Measurements from ENCODE around the gene RAP1GAP.

The RAP1GAP gene

DNA sequence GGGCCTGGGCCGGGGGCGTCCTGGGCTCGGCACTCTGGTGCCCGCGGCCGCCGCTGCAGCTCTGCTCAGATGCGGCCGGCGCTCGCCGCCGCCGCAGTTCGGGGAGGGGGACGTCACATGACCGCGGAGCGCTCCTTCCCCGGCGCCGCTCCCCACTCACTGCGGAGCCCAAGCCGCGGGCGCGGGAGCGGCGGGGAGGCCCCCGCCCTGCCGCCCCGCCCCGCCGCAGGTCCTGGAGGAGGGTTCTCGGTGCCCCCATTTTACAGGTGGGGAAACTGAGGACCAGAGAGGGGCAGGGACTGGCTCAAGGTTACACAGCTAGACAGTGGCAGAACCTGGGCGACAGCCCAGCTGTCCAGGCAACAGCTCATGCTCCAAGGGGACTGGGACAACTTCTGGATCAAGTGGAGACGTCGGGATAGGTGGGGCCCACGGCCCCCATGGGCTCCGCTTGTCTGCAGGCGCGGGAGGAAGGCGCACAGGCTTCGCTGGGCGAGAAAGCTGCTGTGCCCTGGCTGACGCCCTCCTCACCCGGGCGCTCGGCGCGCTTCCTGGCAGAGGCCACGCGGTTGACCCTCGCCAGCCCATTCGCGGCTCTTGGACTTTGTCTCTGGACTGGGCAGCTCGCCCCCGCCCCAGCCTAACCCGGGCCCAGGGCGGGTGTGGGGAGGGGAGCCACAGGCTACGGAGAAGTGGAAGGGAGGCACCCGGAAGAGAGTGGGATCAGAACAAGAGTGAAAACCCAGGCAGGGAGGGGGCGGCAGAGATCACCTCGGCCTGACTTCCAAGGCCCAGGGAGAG lies at the start of gene RAP1GAP:
Gene RAP1GAP, minus strand, starts transcription at position 100 of the 801 bp plus-strand sequence. CDS start 49,325 bp downstream, outside the sequence.
- DNase-seq, result no peak

DNA sequence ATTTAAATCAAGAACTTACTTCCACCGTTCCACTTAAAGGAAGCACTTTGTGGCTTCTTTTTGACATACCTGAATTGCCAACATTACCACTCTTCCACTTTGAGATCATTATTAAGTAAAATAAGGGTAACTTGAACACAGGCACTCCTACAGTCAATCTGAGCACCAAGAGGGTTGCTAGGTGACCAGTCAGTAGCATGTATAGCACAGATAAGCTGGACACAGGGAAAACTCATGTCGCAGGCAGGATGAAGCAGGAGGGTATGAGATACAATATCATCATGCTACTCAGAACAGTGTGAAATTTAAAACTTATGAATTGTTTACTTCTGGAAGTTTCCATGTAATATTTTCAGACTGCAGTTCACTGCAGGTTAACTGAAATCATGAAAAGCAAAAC lies 47.0 kb upstream of the RAP1GAP start:
- no peak for DNase-seq

DNA sequence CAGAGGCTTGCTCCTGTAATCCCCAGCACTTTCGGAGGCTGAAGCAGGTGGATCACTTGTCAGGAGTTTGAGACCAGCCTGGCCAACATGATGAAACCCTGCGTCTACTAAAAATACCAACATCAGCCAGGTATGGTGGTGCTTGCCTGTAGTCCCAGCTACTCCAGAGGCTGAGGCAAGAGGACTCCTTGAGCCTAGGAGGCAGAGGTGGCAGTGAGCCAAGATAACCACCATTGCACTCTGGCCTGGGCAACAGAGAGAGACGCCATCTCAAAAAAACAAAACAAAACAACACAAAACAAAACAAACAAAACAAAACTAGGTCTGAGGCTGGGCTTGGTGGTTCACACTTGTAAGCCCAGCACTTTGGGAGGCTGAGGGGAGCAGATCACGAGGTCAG lies 38.7 kb upstream of the RAP1GAP start:
- DNase-seq, result no peak

DNA sequence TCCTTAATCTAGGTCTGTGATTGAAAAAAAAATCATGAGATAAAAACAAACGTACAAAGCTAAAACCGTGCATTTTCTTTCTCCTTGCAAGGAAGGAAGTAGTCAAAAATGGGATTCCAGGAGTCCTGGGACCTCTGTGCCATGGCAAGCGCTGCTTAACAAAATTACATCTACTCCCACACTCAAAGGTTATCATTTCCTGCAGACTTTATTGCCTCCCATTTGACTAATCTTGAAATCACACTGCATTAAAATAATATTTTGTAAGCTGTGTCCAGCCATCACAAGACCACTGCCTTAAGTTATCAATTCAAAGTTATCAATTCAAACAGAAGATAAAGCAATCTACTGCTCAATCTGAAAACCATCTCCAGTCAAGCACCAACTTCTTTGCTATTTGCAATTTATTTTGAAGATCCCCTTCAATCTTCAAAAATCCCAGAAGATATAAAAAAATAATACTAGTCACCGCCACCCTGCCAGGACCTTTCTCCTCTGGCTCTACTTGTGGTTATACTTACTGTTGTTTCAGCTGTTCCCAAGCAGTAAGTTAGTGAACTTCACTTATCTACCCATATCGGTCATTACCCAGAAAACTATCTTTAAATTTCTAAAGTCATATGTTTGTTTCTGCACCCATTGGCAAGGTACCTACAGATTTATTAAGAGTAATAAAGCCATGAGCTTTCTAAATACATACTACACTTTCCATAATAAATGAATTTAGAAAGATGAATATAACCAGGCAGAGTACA lies 38.1 kb upstream of the RAP1GAP start:
- DNase-seq, result no peak

DNA sequence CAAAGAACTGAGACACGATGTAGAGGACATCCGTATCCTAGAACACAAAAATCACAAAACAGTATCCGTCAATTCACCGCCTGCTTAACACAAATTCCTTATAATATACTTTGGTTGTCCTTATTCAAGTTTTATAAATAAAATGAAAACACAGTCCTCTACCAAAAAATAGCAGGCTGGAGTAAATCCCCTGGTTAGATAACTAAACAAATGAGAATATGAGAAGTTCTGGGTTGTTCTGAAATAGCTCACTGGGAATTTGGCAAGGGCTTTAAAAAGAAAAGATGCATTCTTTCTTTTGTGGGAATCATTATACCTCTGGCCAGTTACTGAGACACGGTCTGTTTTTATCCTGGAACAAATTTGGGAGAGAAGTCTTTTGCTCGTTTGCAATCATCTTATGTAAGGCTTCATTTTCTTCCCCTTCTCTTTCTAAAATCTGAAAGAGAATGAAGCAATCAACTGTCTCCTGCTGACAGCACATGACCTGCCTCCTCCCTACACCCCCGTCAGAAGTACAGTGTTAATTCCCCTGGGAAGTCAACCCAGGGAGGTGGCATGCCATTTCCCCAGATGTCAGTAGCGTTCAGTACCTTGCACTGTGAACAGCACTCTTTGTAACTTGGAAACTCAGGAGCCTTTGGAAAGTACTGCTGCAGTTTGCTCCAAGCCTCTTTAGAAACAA lies 37.1 kb upstream of the RAP1GAP start:
- peak; percentile 11 for DNase-seq

DNA sequence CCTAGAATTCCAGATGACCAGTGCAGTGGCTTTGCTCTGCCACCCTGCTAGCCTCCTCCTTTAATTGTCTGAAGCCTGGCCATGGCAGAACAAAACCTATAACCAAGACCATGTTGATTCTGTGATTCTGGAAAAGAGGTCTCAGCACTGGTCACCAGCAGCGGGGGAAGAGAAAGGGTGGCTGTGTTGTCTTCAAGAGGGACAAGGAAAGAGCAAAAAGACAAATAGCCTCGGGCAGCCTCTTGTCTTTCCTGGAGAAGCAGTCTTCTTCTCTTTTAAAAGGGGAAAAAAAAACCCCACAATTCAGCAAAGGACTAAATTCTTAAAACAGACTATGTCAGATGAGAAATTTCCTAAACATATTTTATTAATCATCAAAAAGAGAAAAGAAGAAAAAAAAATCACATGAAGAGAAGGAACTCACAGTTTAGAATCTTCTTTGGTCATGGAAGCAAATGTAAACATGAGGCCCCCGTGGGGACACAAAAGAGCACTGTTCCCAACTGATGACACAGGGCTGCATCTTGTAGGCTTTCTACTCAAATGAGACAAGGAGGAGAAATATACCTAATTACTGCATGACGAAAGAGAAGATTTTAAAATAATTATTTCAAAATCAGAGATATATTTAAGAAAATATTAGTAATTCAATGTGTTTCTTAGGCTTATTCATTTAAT lies 36.3 kb upstream of the RAP1GAP start:
- DNase-seq, result no peak

DNA sequence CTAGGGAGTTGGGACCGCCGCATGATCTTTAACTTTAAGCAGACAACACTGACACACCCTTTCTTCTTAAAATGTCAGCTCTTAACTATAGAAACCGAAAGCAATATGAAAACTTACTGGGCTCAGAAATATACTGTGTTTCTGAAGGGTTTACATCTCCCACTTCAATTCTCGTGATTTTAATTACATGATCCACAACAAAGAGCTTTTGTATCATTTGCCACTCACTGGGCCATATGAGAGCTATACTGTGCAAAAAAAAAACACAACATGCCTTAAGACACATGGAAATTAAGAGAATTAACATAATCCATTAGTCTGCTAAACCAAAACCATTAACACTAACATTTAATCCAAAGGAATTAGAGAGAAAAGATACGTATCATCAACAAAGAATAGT lies 35.0 kb upstream of the RAP1GAP start:
- DNase-seq, result no peak

DNA sequence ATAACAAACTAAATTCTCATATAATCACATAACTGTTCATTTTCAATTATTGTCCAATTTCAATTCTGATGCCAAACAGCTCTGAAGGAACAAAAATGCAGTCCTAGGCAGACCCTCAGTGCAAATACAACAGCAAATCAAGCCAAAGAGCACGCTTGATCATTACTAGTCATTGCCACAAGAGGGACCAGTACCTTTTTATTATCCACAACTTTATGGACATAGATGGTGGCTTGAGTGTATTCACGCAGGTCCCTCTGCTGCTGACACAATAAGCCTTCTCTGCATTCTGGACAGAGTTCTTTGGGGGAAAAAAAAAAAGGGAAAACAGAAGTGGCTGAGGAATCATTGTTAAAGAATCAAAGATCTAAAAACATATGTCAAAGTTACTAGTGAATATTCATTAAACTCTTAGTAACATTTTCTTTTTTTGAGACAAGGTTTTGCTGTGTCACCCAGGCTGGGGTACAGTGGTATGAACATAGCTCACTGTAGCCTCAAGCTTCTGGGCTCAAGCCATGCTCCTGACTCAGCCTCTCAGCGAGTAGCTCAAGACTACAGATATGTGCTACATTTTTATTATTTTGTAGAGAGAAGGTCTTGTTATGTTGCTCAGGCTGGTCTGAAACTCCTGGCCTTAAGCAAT lies 34.3 kb upstream of the RAP1GAP start:
- peak; percentile 72 for DNase-seq

DNA sequence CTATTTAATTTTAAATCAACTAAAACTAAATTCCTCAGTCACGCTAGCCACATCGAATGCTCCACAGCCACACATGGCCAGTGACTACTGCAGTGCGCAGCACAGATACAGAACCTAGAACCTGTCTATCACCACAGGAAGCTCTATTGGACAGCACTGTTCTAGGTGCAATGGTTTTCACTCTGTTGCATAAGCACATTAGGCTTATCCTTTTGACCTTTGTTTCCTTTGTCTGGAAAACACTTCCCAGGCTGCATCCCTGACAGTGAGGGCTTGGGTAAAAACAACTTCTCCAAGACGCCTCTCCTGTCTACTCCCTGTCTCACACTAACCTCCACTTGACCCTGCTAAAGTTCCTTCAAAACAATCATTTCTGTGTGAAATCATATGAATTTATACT lies 33.6 kb upstream of the RAP1GAP start:
- DNase-seq, result no peak

DNA sequence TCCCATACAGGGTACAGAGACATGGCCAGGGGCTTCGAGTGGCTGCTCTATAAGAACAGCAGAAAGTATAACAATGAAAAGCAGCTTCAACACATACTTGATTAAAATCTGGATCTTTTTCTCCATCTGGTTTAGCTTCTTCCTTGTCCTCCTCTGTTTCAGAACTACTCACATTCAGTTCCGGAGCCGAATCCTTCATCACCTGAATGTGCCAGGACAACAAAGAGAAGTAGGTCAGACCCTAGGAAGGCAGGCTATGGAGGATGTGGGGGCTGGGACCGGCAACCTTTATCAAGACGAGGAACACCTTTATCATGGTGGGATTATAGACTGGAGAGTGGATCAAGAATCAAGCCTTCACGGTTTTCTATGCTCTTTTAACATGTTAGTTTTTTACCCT lies 32.2 kb upstream of the RAP1GAP start:
- DNase-seq, result no peak

DNA sequence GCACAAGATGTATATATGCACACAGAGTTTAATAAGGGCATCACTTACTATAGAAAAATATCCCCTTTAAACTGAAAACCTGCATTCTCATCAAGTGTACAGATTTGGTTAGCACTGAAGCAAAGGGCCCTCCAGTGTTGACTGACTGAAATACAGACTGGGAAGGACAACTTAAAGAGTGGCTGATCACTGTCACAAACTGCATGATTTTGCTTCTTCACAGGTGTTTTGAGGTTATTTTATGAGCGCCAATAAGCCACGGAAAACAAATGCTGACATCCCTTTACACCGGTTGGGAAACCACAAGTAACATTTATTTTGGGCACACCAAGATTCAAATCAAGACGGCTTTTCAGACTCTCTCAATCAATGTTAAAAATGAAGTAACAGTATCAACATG lies 30.9 kb upstream of the RAP1GAP start:
- no peak for DNase-seq

DNA sequence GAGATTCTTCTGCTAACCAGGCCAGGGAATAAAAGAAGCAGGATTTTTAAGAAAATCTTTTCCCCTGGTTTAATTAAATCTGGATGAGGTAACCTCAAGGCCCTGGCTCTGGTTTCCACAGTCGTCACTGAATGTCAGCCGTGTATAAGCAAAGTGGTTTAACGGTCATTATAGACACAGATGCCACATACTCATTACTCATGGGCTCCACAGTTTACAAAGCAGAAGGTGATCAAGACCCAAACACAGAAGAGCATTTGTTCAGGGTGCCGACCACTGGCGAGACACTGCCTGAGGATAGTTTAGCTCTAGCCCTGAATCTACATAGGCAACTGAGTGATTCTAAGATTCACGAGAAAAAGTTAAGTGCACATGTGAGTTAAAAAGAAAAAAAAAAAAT lies 27.8 kb upstream of the RAP1GAP start:
- no peak for DNase-seq

DNA sequence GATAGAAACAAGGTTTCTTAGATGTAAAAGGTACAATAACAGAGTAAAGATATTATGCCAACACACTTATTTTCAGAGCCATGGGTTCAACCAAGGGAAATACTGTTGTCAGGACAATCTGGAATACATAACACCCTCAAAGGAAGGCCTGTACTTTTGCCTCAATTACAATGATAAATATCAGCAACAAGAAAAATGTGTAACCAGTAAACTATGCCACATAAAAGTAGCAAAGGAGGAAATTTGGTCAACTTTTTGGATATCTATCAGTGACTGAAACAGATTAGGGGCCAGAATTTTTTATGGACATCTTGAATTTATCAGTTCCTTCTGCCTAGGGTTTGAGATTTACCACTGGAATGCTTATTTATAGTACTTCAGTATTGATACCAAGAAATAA lies 24.6 kb upstream of the RAP1GAP start:
- no peak for DNase-seq

DNA sequence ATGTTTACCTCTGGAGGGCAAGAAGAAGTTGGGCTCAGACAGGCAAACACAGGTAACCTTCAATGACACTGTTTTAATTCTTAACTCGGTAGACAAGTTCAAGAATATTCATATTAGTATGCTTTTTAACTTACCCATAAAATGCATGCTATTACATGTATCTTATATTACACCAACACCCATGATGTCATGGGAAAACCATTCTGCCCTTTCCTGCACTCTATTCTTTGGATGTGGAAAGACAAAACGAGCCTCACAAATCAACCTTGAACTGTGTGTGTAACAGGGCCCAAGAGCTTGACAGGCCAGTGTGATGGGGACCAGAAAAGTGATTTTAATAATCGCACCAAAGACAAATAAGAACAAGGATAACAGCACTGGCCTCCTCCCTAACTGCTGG lies 22.6 kb upstream of the RAP1GAP start:
- DNase-seq, result no peak

DNA sequence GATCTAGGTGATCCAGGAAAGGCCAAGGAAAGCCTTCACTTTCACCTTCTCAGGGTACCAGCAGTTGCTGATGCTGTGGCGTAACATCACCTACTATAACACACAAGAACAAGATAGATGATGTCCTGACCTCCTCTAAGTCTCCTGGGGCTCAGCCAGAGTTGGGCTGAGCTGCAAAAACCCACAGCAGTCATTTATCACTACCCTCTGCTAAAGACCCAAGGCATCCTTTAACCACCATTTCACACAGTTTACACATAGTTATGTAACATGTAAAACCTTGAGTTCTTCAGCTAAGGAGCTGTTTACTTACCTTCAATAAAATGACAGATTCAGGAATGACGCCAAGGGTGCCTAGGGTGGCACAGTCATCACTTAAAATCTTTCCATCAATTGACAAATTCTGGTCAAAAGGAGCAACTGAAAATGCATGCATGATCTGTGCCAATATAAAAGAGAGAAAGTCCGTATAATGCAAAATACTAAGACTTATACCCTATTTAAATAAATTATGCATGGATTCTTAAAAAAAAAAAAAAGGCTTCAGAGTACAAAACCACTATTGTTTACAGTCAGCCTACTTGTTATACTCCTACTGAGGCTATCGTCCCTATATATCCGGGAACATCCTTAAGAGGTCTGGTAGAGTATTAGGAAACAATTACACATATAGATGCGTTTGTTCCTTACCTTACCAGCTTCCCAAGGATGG lies 20.7 kb upstream of the RAP1GAP start:
- no peak for DNase-seq

DNA sequence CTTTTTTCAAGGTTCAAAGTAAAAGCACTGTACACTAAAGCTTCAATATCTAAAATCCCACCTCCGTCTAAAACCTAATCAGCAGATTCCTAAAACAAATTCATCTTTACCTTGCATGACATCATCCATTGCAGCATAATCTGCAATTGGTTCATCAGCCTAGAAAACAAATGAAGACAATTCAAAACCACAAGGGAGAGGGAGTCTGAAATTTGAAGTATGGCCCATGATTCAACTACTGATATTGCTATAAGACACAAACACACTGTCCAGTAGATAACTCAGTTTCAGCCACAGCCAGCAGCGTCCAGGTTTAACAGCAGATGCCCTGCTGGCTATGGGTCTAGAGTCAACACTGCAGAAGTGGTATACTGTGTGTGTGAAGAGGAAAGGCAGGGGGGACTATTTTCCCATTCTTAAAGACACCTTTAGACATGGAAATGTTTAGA lies 17.9 kb upstream of the RAP1GAP start:
- no peak for DNase-seq

DNA sequence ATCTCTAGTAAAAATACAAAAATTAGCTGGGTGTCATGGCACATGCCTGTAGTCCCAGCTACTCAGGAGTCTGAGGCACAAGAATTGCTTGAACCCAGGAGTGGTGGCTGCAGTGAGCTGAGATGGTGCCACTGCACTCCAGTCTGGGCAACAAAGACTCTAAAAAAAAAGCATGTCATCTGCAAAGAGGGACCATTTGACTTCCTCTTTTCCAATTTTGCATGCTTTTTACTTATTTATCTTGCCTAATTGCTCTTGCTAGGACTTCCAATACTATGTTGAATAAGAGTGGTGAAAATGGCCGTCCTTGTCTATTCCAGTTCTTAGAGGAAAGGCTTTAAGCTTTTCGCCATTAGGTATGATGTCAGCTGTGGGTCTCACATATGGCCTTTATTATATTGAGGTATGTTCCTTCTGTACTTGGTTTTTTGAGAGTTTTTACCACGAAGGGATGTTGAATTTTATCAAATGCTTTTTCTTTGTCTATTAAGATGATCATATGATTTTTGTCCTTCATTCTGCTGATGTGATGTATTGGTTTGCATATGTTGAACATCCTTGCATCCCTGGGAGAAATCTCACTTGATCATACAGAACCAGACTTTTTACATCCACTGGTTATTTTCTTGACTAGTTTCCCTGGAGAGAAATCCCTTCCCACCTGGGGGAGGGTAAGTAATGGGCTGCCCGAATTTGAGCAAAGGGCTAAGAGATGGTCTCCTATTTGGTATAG lies 17.0 kb upstream of the RAP1GAP start:
- no peak for DNase-seq

DNA sequence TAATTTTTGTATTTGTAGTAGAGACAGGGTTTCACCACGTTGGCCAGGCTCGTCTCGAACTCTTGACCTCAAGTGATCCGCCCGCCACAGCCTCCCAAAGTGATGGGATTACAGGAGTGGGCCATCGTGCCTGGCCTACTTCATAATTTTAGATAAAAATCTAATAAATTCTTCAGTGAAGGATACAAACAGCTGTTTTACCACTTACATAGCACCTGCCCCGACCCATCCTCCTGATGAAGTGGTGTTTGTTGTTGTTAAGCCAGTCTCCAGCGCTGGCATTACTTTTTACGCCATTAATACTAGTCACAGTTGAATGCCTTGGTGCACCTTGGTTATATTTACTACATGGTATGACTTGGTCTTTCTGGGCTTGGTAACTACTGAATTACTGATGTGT lies 12.3 kb upstream of the RAP1GAP start:
- no peak for DNase-seq

DNA sequence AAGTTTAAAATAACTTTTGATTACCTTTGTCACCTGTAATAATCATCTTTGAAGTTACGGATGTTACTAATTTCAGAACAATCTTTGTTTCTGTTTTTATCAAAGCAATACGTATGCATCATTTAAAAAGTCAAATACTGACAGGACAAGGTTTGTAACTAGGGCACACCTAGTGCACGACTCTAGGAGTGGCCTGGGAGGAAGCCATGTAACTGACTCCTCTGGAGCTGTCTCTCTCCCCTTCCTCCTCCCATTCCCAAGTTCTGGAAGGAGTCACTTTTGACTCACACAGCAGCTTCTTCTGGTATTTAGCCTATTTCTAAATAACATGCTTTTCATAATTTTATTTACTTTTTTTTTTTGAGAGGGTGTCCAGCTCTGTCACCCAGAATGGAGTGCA lies 11.8 kb upstream of the RAP1GAP start:
- DNase-seq, result peak; percentile 55

DNA sequence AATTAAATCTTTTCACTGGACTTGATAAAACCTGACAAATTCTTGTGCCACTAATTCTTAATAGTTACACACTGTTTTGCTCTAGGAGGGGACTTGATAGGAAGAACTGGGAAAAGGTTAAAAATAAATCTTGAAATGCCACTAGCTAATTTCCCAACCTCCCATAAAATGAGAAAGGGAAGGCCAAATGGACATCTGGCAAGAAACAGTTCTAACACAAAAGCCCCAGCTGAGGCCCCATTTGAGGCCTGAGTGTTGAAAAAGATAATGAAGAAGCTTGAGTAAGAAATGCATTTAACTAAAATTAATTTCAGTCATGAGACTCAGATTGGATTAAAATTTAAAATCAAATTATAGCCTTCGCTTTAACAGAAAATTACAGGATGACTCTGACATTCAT lies 11.2 kb upstream of the RAP1GAP start:
- DNase-seq, result no peak

DNA sequence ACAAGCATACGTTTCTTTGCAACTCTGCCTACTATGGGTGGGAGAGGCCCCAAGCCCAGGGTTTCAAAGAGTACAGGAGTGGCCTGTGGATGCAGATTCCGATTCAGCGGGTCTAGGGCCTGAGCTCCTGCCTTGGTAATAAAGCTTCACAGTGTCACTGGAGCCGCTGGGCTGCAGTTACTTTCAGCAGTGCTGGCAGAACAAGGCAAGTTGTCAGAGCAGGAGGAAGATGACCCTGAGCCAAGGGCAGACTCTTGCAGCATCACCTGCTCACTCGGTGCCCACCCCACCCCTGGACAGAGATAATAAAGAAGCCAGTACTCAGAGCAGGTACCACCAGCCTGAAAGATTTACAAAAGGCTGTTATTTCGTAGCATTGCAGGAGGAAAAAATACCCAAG lies 8.0 kb upstream of the RAP1GAP start:
- no peak for DNase-seq
